MM.1S (cell line): ENCODE measurements around the gene POLQ.

Experiments used
- DNase-seq: peaks from one replicate; pipeline ENCODE4 v3.0.0-alpha.2; 2015
- H2AFZ ChIP-seq: fragments of 300-600 bp; sonication (generic); 2 replicates; pipeline ENCODE4 v1.6.0; 2016; ENCODE audit warnings: antibody characterized with exemption, low read length
- H3F3A ChIP-seq: fragments of 300-600 bp; sonication (generic); 2 replicates; pipeline ENCODE4 v1.6.1; 2016; ENCODE audit warnings: mild to moderate bottlenecking, antibody characterized with exemption, low read length, moderate library complexity, mixed read lengths; ENCODE audit not compliant: insufficient read depth
- H3K27ac ChIP-seq: fragments of 300-600 bp; sonication (generic); 2 replicates; pipeline ENCODE4 v1.5.1; 2016; ENCODE audit warnings: mild to moderate bottlenecking, low read length
- H3K27me3 ChIP-seq: fragments of 300-600 bp; sonication (generic); replicated peaks from 2 replicates; pipeline ENCODE4 v1.6.0; 2016; ENCODE audit warnings: low read length; ENCODE audit not compliant: insufficient read depth
- H3K36me3 ChIP-seq: fragments of 300-600 bp; sonication (generic); replicated peaks from 2 replicates; pipeline ENCODE4 v1.6.1; 2016; ENCODE audit warnings: mild to moderate bottlenecking, low read length, mixed read lengths; ENCODE audit not compliant: insufficient read depth
- H3K4me1 ChIP-seq: fragments of 300-600 bp; sonication (generic); 2 replicates; pipeline ENCODE4 v1.6.1; 2016; ENCODE audit warnings: low read length, mixed read lengths
- H3K4me2 ChIP-seq: fragments of 300-600 bp; sonication (generic); 2 replicates; pipeline ENCODE4 v1.6.0; 2016; ENCODE audit warnings: low read depth, low read length
- H3K4me3 ChIP-seq: fragments of 300-600 bp; sonication (generic); 2 replicates; pipeline ENCODE4 v1.5.1; 2016; ENCODE audit warnings: low read length, mixed read lengths
- H3K79me2 ChIP-seq: fragments of 300-600 bp; sonication (generic); 2 replicates; pipeline ENCODE4 v1.6.1; 2016; ENCODE audit warnings: mixed run types, low read length, mixed read lengths
- H3K9ac ChIP-seq: fragments of 300-600 bp; sonication (generic); 2 replicates; pipeline ENCODE4 v1.6.1; 2016; ENCODE audit warnings: low read length, mixed read lengths
- H3K9me2 ChIP-seq: fragments of 300-600 bp; sonication (generic); replicated peaks from 2 replicates; pipeline ENCODE4 v1.6.1; 2016; ENCODE audit warnings: mild to moderate bottlenecking, low read length, mixed read lengths; ENCODE audit not compliant: insufficient read depth
- H3K9me3 ChIP-seq: fragments of 300-600 bp; sonication (generic); replicated peaks from 2 replicates; pipeline ENCODE4 v1.6.1; 2016; ENCODE audit warnings: mild to moderate bottlenecking, low read length, mixed read lengths; ENCODE audit not compliant: insufficient read depth
- H4K20me1 ChIP-seq: fragments of 300-600 bp; sonication (generic); 2 replicates; pipeline ENCODE4 v1.6.1; 2016; ENCODE audit warnings: mild to moderate bottlenecking, low read length, moderate library complexity, mixed read lengths; ENCODE audit not compliant: insufficient read depth
- EZH2 ChIP-seq: fragments of 300-600 bp; sonication (generic); optimal IDR thresholded peaks from 2 replicates; pipeline ENCODE3; 2017; ENCODE audit warnings: low read depth, mild to moderate bottlenecking, antibody characterized with exemption, low read length, mixed read lengths
- EZH2phosphoT487 ChIP-seq: fragments of 300-600 bp; sonication (generic); IDR thresholded peaks from 2 replicates; pipeline ENCODE4 v1.6.1; 2018; ENCODE audit warnings: antibody characterized with exemption, low read length
- TF ChIP-seq, protein P1 (sequence below): fragments of 300-600 bp; sonication (generic); IDR thresholded peaks from 2 replicates; pipeline ENCODE4 v1.5.1; 2016; ENCODE audit warnings: antibody characterized with exemption, low read length, mixed read lengths

POLQ gene

DNA sequence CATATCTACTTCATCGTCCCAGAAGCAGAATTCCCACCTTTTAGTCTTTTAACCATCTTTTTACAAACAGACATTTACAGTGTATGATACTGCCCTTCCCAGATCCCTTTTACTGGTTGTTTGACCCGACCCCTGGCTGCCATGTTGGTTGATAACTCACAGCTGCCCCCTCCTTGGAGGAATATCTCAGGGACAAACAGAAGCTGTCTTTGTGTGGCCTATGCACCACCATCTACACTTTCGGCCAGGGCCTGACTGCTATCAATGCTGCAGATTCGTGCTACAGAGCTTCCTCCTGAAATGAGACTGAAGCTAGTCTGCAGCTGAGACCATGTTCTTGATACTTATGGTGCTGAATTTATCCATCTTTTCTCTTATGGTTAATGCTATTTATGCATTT is 6.6 kb upstream of the POLQ start:
- Histone ChIP-seq H3K4me3 (no peak overlapping the region), H3K9ac (no peak overlapping the region), H3K36me3 (no peaks in the 10 kb centered on the region), H3K79me2 (no peaks in the 10 kb centered on the region), H3K9me3 (no peaks in the 10 kb centered on the region), H3K27ac (no peak overlapping the region), H4K20me1 (no peaks in the 10 kb centered on the region), H3F3A (peaks cover 22% of the 10 kb centered on the region), H2AFZ (no peak overlapping the region), H3K4me1 (peaks cover 9% of the 10 kb centered on the region), H3K27me3 (no peaks in the 10 kb centered on the region), H3K4me2 (no peak overlapping the region), H3K9me2 (no peaks in the 10 kb centered on the region)
- no peak for DNase-seq
- TF ChIP-seq, protein P1, sequence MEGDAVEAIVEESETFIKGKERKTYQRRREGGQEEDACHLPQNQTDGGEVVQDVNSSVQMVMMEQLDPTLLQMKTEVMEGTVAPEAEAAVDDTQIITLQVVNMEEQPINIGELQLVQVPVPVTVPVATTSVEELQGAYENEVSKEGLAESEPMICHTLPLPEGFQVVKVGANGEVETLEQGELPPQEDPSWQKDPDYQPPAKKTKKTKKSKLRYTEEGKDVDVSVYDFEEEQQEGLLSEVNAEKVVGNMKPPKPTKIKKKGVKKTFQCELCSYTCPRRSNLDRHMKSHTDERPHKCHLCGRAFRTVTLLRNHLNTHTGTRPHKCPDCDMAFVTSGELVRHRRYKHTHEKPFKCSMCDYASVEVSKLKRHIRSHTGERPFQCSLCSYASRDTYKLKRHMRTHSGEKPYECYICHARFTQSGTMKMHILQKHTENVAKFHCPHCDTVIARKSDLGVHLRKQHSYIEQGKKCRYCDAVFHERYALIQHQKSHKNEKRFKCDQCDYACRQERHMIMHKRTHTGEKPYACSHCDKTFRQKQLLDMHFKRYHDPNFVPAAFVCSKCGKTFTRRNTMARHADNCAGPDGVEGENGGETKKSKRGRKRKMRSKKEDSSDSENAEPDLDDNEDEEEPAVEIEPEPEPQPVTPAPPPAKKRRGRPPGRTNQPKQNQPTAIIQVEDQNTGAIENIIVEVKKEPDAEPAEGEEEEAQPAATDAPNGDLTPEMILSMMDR: no peak
- TF ChIP-seq EZH2 (no peak), EZH2phosphoT487 (no peak)

DNA sequence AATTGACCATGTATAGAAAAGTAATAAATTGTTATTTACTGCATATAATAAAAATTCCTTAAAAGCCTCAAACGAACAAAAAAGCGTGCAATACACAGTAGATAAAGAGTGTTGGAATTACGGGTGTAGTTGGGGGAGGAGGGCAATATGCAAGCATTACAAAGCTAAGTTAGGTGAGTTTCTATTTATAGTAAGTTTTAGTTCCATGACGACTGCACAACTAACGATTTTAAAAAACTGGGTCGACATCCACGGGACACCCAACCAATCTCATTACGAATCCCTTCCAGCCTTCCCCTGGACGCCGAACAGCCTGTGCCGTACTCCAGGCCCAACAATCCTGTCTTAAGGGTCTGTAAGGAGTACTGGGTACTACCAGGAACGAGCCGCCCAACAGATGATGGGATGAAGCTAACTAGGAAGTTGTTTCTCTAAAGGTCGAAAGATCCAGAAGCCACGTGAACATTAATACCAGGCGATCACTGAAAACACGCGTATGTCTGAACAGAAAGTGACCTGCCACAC is 677 bp downstream of the POLQ start:
- peak; percentile 18 for DNase-seq

GRCh38 chr3:121542924-121543323 is 2.9 kb downstream of the POLQ start:
- H3K9me3 ChIP-seq: no peaks in the 10 kb centered on the region
- H3K4me2 ChIP-seq: no peak overlapping the region
- no peak for DNase-seq
- H3K9ac ChIP-seq: no peak overlapping the region
- TF ChIP-seq EZH2: no peak
- TF ChIP-seq, protein P1: no peak
- H3K27ac ChIP-seq: no peak overlapping the region
- H3K9me2 ChIP-seq: no peaks in the 10 kb centered on the region
- H2AFZ ChIP-seq: no peak overlapping the region
- no peak overlapping the region for H3K4me3 ChIP-seq
- no peaks in the 10 kb centered on the region for H4K20me1 ChIP-seq
- peaks cover 14% of the 10 kb centered on the region for H3F3A ChIP-seq
- H3K36me3 ChIP-seq: peaks cover 9% of the 10 kb centered on the region; the same call in 1 of the 2 replicates
- H3K79me2 ChIP-seq: peaks cover 78% of the 10 kb centered on the region
- H3K27me3 ChIP-seq: no peaks in the 10 kb centered on the region
- H3K4me1 ChIP-seq: peaks cover 10% of the 10 kb centered on the region

More for the DNA sequence above, 677 bp downstream of the POLQ start:
- H3K27ac ChIP-seq: peak overlapping the region; percentile 72
- TF ChIP-seq, protein P1: no peak
- no peak for TF ChIP-seq EZH2
- no peak for TF ChIP-seq EZH2phosphoT487
- no peaks in the 10 kb centered on the region for H3K9me3 ChIP-seq
- H3K36me3 ChIP-seq: peaks cover 5% of the 10 kb centered on the region; the same call in 1 of the 2 replicates
- H4K20me1 ChIP-seq: no peaks in the 10 kb centered on the region
- peaks cover 57% of the 10 kb centered on the region for H3K79me2 ChIP-seq
- H2AFZ ChIP-seq: peak overlapping the region; percentile 63
- peaks cover 20% of the 10 kb centered on the region for H3K4me1 ChIP-seq
- peak overlapping the region; percentile 84 for H3K9ac ChIP-seq
- H3K27me3 ChIP-seq: no peaks in the 10 kb centered on the region
- H3K4me3 ChIP-seq: peak overlapping the region; percentile 94
- peaks cover 32% of the 10 kb centered on the region for H3F3A ChIP-seq
- peak overlapping the region; percentile 92 for H3K4me2 ChIP-seq
- H3K9me2 ChIP-seq: no peaks in the 10 kb centered on the region
